ENCODE measurements around the gene GABPB2.

The GABPB2 gene

DNA sequence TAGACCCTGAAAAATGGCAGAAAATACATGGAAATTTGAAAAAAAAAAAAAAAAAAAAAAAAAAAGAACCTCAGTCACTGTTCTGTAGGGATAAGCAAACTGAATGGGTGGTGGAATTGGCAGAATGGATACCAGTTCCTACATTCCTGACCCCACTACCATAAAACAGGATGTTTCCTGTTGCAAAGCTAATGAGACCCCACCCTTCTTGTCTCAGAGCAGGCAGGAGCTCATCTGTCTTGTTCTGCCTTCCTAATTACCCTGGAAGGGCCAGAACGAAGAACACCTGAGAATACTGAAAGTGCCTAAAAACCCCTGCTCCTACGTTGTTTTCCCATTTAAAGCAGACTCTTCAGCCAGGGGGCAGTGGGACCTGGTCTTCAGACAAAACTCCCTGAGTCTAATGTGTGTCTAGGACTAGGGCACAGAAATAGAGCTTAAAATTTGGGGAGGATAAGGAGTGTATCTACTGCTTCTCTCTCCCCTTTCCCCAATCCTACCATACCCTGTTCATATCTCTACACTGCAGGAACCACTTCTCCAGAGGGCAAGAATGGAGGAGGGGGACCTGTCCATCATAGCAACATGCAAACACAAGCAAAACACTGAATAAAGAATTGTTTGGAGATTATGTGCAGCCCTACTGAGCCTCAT, 19.1 kb upstream of the GABPB2 start:
- Histone ChIP-seq H3K4me1 (ENCODE audit: insufficient read depth, insufficient read length) (peaks cover 12% of the 10 kb centered on the region), H3K9me3 (ENCODE audit: insufficient read depth, low read length) (no peaks in the 10 kb centered on the region), H3K9ac (ENCODE audit: insufficient read length, low read depth) (no peak overlapping the region), H3K36me3 (ENCODE audit: insufficient read depth, insufficient read length, low read length) (peaks cover 68% of the 10 kb centered on the region), H3K4me3 (ENCODE audit: insufficient read length, low read depth) (no peak overlapping the region), H3K27me3 (ENCODE audit: insufficient read depth, insufficient read length) (no peaks in the 10 kb centered on the region)
- DNase-seq (ENCODE audit: low read depth, low spot score), result no peak
- TF ChIP-seq ZNF274 (IDR thresholded peaks at IDR 0.05; ENCODE audit: low read depth, low read length) (no peak), SUZ12 (IDR thresholded peaks at IDR 0.05; ENCODE audit: extremely low read depth, insufficient read depth, insufficient read length) (no peak), YY1 (IDR thresholded peaks at IDR 0.05; ENCODE audit: insufficient read depth, insufficient read length) (no peak)

DNA sequence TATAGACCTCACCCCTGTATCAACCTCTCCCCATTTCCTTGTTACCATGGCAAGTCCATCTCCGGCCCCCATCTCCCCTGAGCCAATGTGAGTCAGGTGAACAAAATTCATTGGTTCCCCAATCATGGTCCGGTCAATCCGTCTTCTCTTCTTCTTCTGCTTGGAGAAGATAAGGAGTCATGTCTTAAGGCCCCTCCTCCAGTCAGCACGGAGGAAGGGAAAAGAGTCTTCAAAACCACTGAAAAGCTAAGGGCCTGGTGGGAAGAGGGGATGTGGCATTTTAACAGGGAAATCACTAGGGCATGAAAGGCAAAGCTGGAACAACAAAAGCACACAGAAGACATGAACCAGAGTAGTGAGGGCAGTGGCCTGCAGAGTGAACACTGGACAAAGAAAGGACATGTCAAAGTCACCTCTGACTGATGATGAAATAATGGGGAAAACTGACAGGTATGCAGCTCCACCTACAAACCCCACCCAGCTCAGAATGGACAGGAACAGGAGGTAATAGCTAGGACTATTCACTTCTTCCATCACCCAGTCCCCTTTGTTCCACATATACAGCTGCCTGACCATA, 15.5 kb upstream of the GABPB2 start:
- no peak for DNase-seq (ENCODE audit: low read depth, low spot score)
- TF ChIP-seq SUZ12 (IDR thresholded peaks at IDR 0.05; ENCODE audit: extremely low read depth, insufficient read depth, insufficient read length) (no peak), ZNF274 (IDR thresholded peaks at IDR 0.05; ENCODE audit: low read depth, low read length) (no peak), YY1 (IDR thresholded peaks at IDR 0.05; ENCODE audit: insufficient read depth, insufficient read length) (no peak)
- Histone ChIP-seq H3K9me3 (ENCODE audit: insufficient read depth, low read length) (no peaks in the 10 kb centered on the region), H3K4me3 (ENCODE audit: insufficient read length, low read depth) (no peak overlapping the region), H3K9ac (ENCODE audit: insufficient read length, low read depth) (no peak overlapping the region), H3K4me1 (ENCODE audit: insufficient read depth, insufficient read length) (peaks cover 20% of the 10 kb centered on the region), H3K36me3 (ENCODE audit: insufficient read depth, insufficient read length, low read length) (peaks cover 78% of the 10 kb centered on the region), H3K27me3 (ENCODE audit: insufficient read depth, insufficient read length) (no peaks in the 10 kb centered on the region)

DNA sequence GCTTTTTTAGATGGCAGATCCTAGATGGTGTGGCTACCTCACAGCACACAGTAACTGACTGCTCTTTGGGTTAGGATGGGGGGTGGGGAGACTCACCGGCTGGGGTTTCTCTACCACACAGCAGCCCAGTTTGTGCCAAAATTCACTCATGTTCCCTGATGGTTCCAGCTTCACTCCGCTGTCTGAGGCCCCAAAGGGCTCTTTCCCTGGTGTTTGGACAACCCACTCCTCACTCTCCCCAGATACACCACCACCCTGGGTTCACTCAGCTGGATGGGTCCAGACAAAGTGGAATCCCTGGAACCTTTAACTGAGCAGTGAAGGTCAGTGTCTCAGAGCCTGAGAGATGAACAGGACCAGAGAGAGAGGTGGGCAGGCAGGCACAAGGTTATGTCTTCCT, 15.0 kb upstream of the GABPB2 start:
- Histone ChIP-seq H3K9me3 (ENCODE audit: insufficient read depth, low read length) (no peaks in the 10 kb centered on the region), H3K9ac (ENCODE audit: insufficient read length, low read depth) (no peak overlapping the region), H3K27me3 (ENCODE audit: insufficient read depth, insufficient read length) (no peaks in the 10 kb centered on the region), H3K4me1 (ENCODE audit: insufficient read depth, insufficient read length) (peaks cover 20% of the 10 kb centered on the region), H3K4me3 (ENCODE audit: insufficient read length, low read depth) (no peak overlapping the region), H3K36me3 (ENCODE audit: insufficient read depth, insufficient read length, low read length) (peaks cover 74% of the 10 kb centered on the region)
- no peak for DNase-seq (ENCODE audit: low read depth, low spot score)
- TF ChIP-seq SUZ12 (IDR thresholded peaks at IDR 0.05; ENCODE audit: extremely low read depth, insufficient read depth, insufficient read length) (no peak), YY1 (IDR thresholded peaks at IDR 0.05; ENCODE audit: insufficient read depth, insufficient read length) (no peak)

DNA sequence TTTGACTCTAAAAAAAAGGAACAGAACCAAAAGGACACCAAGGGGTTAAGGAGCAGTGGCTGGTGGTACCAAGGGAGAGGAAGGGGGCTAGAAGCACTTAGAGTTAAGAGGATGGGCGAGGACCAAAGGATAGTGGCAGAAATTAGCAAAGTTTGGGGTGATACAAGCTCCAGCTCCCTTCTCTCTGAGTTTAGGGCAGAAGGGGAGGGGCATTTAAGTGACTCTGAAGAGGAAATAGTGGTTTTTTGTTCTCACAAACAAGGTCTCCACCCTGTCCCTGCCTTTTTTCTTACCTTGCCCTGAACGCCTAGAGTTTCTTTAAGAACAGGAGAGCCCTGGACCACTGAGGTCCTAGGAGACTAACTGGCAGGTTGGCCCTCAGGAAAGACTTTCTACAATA, 14.4 kb upstream of the GABPB2 start:
- no peak for TF ChIP-seq YY1 (IDR thresholded peaks at IDR 0.05; ENCODE audit: insufficient read depth, insufficient read length)
- no peaks in the 10 kb centered on the region for H3K9me3 ChIP-seq (ENCODE audit: insufficient read depth, low read length)
- H3K27me3 ChIP-seq (ENCODE audit: insufficient read depth, insufficient read length), result no peaks in the 10 kb centered on the region
- no peak overlapping the region for H3K4me3 ChIP-seq (ENCODE audit: insufficient read length, low read depth)
- H3K9ac ChIP-seq (ENCODE audit: insufficient read length, low read depth), result peak overlapping the region; percentile 37
- peaks cover 20% of the 10 kb centered on the region for H3K4me1 ChIP-seq (ENCODE audit: insufficient read depth, insufficient read length)
- peaks cover 68% of the 10 kb centered on the region for H3K36me3 ChIP-seq (ENCODE audit: insufficient read depth, insufficient read length, low read length)
- no peak for DNase-seq (ENCODE audit: low read depth, low spot score)

DNA sequence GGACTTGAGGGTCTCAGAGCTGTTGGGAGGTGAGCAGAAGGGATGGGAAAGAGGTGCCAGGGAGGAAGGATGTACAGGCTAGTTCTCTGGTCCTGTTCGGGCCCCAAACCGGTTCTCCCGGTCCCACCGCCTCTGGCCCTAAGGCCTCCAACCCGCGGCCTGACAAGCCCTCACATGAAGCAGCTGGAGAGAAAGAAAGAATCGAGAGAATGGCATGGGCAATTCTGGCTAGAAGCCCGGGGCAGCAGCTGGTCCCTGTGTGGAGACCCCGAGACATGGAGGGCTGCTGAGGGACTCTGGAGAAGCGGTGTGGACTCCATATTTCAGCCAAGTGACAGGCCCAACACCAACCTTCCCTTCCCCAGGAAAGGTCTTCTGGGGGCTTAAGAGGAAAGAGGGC, 11.9 kb upstream of the GABPB2 start:
- H3K36me3 ChIP-seq (ENCODE audit: insufficient read depth, insufficient read length, low read length), result peaks cover 52% of the 10 kb centered on the region
- no peaks in the 10 kb centered on the region for H3K27me3 ChIP-seq (ENCODE audit: insufficient read depth, insufficient read length)
- no peaks in the 10 kb centered on the region for H3K9me3 ChIP-seq (ENCODE audit: insufficient read depth, low read length)
- no peak for DNase-seq (ENCODE audit: low read depth, low spot score)
- H3K4me1 ChIP-seq (ENCODE audit: insufficient read depth, insufficient read length), result peaks cover 20% of the 10 kb centered on the region
- H3K4me3 ChIP-seq (ENCODE audit: insufficient read length, low read depth), result peak overlapping the region; percentile 90
- H3K9ac ChIP-seq (ENCODE audit: insufficient read length, low read depth), result peak overlapping the region; percentile 98
- TF ChIP-seq ZNF274 (IDR thresholded peaks at IDR 0.05; ENCODE audit: low read depth, low read length), result no peak
- no peak for TF ChIP-seq YY1 (IDR thresholded peaks at IDR 0.05; ENCODE audit: insufficient read depth, insufficient read length)
- TF ChIP-seq SUZ12 (IDR thresholded peaks at IDR 0.05; ENCODE audit: extremely low read depth, insufficient read depth, insufficient read length), result no peak

DNA sequence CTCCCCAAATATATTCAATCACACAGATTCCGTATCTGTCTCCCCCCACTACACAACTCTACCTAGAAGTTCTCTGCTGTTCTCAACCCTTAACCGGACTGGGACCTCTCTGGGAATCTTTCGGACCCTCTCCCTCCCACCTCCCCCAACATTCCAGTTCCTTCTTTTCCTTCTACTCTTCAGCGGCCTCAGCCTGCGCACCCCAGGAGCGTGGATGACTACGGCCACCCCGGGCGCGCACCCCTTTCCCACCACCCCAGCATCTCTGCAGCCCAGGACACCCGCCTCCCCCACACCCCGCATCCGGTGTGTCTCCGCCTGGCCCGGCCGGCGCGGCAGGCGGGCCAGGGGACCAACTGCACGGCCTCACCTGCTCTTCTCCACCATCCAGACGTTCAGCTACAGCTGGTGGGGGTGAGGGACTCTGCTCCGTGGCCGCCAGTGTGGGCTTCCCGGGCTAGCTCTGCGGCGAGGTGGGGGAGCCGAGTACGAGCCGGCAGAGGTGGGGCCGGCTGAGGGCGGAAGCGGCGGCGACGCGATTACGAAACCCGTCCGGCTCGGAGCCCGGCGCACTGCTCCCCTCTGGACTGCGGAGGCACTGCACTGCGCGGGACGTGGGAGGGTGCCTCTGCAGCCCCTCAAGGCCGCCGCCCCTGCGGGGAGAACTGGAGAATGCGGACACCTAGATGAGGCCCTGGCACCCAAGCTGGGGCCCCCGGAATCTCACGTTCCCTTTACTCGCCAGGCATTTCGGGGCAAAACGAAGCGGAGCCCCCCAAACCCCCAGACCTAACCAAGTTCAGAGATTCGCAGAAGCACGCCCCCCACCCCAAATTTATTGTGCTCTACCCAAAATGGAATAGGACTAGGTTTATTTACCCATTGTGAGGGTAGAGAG, 11.2 kb upstream of the GABPB2 start, which contains the start of gene CDC42SE1:
TSS of gene CDC42SE1 (minus strand) at position 514 of the 898 bp plus-strand sequence. CDS start 3,892 bp downstream, outside the sequence.
- no peaks in the 10 kb centered on the region for H3K9me3 ChIP-seq (ENCODE audit: insufficient read depth, low read length)
- H3K27me3 ChIP-seq (ENCODE audit: insufficient read depth, insufficient read length), result no peaks in the 10 kb centered on the region
- TF ChIP-seq SUZ12 (IDR thresholded peaks at IDR 0.05; ENCODE audit: extremely low read depth, insufficient read depth, insufficient read length), result no peak
- TF ChIP-seq ZNF274 (IDR thresholded peaks at IDR 0.05; ENCODE audit: low read depth, low read length), result no peak
- TF ChIP-seq YY1 (IDR thresholded peaks at IDR 0.05; ENCODE audit: insufficient read depth, insufficient read length), result no peak
- H3K36me3 ChIP-seq (ENCODE audit: insufficient read depth, insufficient read length, low read length), result peaks cover 50% of the 10 kb centered on the region
- peak within 1 kb of the TSS; percentile 90 for H3K4me3 ChIP-seq (ENCODE audit: insufficient read length, low read depth)
- peaks cover 20% of the 10 kb centered on the region for H3K4me1 ChIP-seq (ENCODE audit: insufficient read depth, insufficient read length)
- DNase-seq (ENCODE audit: low read depth, low spot score), result peak; percentile 84
- H3K9ac ChIP-seq (ENCODE audit: insufficient read length, low read depth), result peak within 1 kb of the TSS; percentile 98

All from NT2/D1 (cell line).